IPS-11a (cell line): ENCODE measurements around the gene IRAK4.

Source experiments
- H3K4me3 ChIP-seq: one replicate; pipeline ENCODE4 v1.5.1; 2013; ENCODE audit warnings: low read depth, low read length, control low read depth

IRAK4 gene

GRCh38 chr12:43835656-43836474 lies 77.1 kb downstream of the IRAK4 start, which contains the start of gene TMEM117:
Gene TMEM117, plus strand, starts transcription at chr12:43836081.
- peak within 1 kb of the TSS; percentile 66 for H3K4me3 ChIP-seq

GRCh38 chr12:43836475-43836989 lies 77.8 kb downstream of the IRAK4 start:
- H3K4me3 ChIP-seq, result peak overlapping the region; percentile 66
